PFSK-1 (cell line): ENCODE results near the gene B3GAT1.

ENCODE experiments used
- FOXP2 ChIP-seq: optimal IDR thresholded peaks from 2 replicates; pipeline ENCODE3; 2011; ENCODE audit warnings: borderline replicate concordance, control low read depth, inconsistent platforms; ENCODE audit not compliant: insufficient read depth; ENCODE audit errors: extremely low read length, extremely low read depth
- POLR2AphosphoS5 ChIP-seq: IDR thresholded peaks from 2 replicates; pipeline ENCODE4 v1.6.1; 2012; ENCODE audit warnings: low read depth, mild to moderate bottlenecking, control low read depth, low read length, moderate library complexity
- REST ChIP-seq, 2 experiments: IDR thresholded peaks; 2 replicates each; pipeline versions ENCODE4 v1.6.1 to v1.8.0; 2011 to 2012; ENCODE audit warnings: low read depth in 2 of 2, low read length in 2 of 2, control low read depth in 1 of 2, inconsistent platforms in 1 of 2, mild to moderate bottlenecking in 1 of 2, moderate library complexity in 1 of 2; ENCODE audit not compliant: insufficient read depth in 1 of 2
- SIN3A ChIP-seq: IDR thresholded peaks from 2 replicates; pipeline ENCODE4 v1.6.1; 2012; ENCODE audit warnings: mild to moderate bottlenecking, low read length, moderate library complexity, borderline replicate concordance; ENCODE audit not compliant: insufficient read depth
- TAF1 ChIP-seq: IDR thresholded peaks from 2 replicates; pipeline ENCODE4 v1.6.1; 2012; ENCODE audit warnings: low read length, control low read depth, borderline replicate concordance; ENCODE audit not compliant: insufficient read depth

The B3GAT1 gene

GRCh38 chr11:134459246-134460061, 47.4 kb upstream of the B3GAT1 start:
- TF ChIP-seq FOXP2: no peak
- TF ChIP-seq SIN3A: no peak
- no peak for TF ChIP-seq REST (IDR thresholded peaks at IDR 0.05; ENCODE audit: insufficient read depth in 1 of 2, low read depth in 2 of 2, low read length in 2 of 2)
- TF ChIP-seq POLR2AphosphoS5: no peak
- TF ChIP-seq TAF1: no peak

DNA sequence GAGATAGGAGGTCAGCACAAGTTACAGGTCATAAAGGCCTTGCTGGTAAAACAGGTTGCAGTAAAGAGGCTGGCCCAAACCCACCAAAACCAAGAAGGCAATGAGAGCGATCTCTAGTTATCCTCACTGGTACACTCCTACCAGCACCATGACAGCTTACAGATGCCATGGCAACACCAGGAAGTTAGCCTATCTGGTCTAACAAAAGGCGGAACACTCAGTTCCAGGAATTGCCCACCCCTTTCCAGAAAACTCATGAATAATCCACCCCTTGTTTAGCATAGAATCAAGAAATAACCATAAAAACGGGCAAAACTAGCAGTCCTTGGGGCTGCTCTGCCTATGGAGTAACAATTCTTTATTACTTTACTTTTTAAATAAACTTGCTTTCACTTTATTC, 43.5 kb upstream of the B3GAT1 start:
- TF ChIP-seq FOXP2 (no peak), REST (IDR thresholded peaks at IDR 0.05; ENCODE audit: insufficient read depth in 1 of 2, low read depth in 2 of 2, low read length in 2 of 2) (no peak), TAF1 (no peak), POLR2AphosphoS5 (no peak), SIN3A (no peak)

DNA sequence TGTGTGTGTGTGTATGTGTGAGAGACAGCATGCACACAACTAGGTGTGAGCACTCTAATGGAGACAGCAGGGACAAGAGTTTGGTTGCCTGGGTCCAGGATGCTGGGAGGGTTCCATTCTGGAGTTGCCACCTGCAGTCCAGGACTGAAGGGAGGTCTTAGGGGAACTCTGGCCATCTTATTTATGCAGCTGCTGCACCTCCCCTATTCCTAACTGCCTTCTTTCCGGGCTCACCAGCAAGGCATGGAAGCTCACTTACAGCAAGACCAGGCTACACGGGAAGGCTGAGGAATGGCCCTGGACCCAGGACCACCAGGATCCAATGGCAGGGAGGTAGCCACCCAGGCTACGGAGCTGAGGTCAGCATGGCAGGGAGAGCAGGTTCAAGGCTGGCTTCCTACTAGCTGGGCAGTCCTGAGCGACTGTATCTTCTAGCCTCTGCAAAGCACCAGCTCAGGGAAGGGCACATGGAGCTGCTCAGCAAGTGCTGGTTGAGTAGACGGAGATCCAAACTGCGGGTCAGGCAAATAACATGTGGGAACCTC, 42.2 kb upstream of the B3GAT1 start:
- TF ChIP-seq TAF1 (no peak), REST (IDR thresholded peaks at IDR 0.05; ENCODE audit: insufficient read depth in 1 of 2, low read depth in 2 of 2, low read length in 2 of 2) (no peak), POLR2AphosphoS5 (no peak), FOXP2 (no peak), SIN3A (no peak)

DNA sequence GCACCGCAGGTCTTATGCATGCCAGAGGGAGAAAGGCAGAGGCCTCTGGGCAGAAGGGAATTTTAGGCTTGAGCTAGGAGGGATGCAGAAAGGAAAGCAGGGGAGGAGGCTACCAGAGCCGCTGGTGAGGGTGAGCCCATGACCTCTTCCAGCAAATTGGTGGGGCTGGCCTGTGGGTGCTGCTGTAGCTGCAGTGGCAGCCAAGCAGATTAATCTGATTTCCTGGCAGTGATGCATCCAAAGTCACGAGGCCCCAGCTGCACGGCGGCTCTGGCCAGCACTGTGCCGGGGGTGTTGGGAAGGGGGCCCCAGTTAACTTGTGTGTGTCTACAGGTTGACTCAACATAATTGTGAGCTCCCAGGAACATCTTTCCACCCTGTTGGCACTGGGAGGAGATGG, 41.4 kb upstream of the B3GAT1 start:
- TF ChIP-seq FOXP2 (no peak), TAF1 (no peak), REST (IDR thresholded peaks at IDR 0.05; ENCODE audit: insufficient read depth in 1 of 2, low read depth in 2 of 2, low read length in 2 of 2) (no peak)

- TF ChIP-seq FOXP2: no peak
- TF ChIP-seq TAF1: no peak
- no peak for TF ChIP-seq SIN3A
- no peak for TF ChIP-seq POLR2AphosphoS5
- TF ChIP-seq REST (IDR thresholded peaks at IDR 0.05; ENCODE audit: insufficient read depth in 1 of 2, low read depth in 2 of 2, low read length in 2 of 2): no peak
Measured at GRCh38 chr11:134452838-134453155, 40.8 kb upstream of the B3GAT1 start.
